ENCODE measurements around the gene EGLN3. TPM values are rescaled to one million over a fixed set of nuclear protein-coding genes. Genes with fewer than 3 reads are reported as not detected.

The EGLN3 gene
- total and polyA plus RNA-seq, 8 donors = 13.9 to 71.2 (median 26.6) TPM

DNA sequence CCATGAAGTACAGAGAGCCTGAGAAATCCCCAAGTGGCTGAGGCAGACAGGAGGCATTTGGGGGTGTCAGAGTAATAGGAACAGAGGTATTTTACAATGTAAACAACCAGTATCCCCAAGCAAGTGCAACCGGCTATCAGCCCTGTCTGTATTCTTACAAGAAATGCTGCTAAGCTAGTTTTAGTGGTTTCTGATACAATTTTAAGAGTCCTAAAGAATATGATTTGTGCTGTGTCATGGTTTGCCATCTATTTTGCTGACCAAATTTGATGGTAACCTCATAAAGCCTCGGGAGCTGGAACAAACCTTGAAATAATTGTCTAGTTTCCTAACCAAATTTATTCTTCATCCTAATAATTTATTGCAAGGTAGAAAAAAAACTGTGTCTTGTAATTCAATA, 46.7 kb upstream of the EGLN3 start:
- DNase-seq = no peak
- no peak overlapping the region for H3K27ac ChIP-seq
- WGBS, 5 donors = 67 to 76% (median 74%) methylated on average over 2 of the region's 2 CpGs
- H3K36me3 ChIP-seq = no peaks in the 10 kb centered on the region
- H3K4me1 ChIP-seq = no peaks in the 10 kb centered on the region
- no peaks in the 10 kb centered on the region for H3K9me3 ChIP-seq
- no peak overlapping the region for H3K4me3 ChIP-seq
- intact Hi-C loops (cut with DNase I; ENCODE audit: low total_unique reads) = no loop called here
- H3K27me3 ChIP-seq = no peaks in the 10 kb centered on the region
- TF ChIP-seq, protein P1, sequence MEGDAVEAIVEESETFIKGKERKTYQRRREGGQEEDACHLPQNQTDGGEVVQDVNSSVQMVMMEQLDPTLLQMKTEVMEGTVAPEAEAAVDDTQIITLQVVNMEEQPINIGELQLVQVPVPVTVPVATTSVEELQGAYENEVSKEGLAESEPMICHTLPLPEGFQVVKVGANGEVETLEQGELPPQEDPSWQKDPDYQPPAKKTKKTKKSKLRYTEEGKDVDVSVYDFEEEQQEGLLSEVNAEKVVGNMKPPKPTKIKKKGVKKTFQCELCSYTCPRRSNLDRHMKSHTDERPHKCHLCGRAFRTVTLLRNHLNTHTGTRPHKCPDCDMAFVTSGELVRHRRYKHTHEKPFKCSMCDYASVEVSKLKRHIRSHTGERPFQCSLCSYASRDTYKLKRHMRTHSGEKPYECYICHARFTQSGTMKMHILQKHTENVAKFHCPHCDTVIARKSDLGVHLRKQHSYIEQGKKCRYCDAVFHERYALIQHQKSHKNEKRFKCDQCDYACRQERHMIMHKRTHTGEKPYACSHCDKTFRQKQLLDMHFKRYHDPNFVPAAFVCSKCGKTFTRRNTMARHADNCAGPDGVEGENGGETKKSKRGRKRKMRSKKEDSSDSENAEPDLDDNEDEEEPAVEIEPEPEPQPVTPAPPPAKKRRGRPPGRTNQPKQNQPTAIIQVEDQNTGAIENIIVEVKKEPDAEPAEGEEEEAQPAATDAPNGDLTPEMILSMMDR (IDR thresholded peaks at IDR 0.05) = no peak
- TF ChIP-seq POLR2A (IDR thresholded peaks at IDR 0.05) (no peak), EP300 (IDR thresholded peaks at IDR 0.05) (no peak), POLR2AphosphoS5 (IDR thresholded peaks at IDR 0.05) (no peak)

DNA sequence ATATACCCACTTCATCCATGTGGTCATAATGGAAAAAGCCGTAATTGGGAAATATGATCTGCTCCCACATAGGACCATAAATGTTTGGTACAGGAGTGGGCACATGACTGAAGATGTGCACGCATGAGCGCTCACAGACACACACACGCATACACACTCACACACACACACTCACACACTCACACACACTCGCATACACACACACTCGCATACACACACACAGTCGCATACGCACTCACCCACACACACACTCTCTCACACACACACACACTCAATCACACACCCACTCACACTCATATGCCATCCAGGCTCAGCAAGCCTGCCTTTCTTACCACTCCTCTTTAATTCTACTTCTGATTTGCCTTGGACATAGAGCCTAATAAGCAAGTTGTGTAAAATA, 45.6 kb upstream of the EGLN3 start:
- H3K4me1 ChIP-seq = no peaks in the 10 kb centered on the region
- H3K27me3 ChIP-seq = no peaks in the 10 kb centered on the region
- no peak overlapping the region for H3K27ac ChIP-seq
- no peaks in the 10 kb centered on the region for H3K36me3 ChIP-seq
- H3K4me3 ChIP-seq = no peak overlapping the region
- 94 to 97% (median 96%) methylated on average over 8 of the region's 8 CpGs for WGBS, 5 donors
- H3K9me3 ChIP-seq = no peaks in the 10 kb centered on the region
- TF ChIP-seq POLR2A (IDR thresholded peaks at IDR 0.05) (no peak), POLR2AphosphoS5 (IDR thresholded peaks at IDR 0.05) (no peak), EP300 (IDR thresholded peaks at IDR 0.05) (no peak)
- TF ChIP-seq, protein P1 (IDR thresholded peaks at IDR 0.05) = no peak
- intact Hi-C loops (cut with DNase I; ENCODE audit: low total_unique reads) = no loop called here
- no peak for DNase-seq

DNA sequence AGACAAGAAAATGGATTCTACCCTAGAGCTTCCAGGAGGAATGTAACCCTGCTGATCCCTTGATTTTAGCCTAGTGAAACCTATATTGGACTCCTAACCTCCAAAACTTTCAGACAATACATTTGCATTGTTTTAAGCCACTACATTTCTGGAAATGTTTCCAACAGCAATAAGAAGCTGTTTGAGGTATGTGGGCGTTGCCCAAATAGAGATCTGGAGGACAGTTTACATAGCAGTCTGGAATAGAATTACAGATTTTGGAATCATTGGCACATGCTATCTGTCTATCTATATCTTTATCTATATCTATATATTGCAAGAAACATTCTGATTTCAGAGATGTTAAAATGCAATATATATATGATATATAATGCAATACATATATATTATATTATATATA, 42.4 kb upstream of the EGLN3 start:
- no peaks in the 10 kb centered on the region for H3K9me3 ChIP-seq
- peaks cover 0 to 16% (median 9%) of the 10 kb centered on the region in 4 donors for H3K4me1 ChIP-seq
- intact Hi-C loops (cut with DNase I; ENCODE audit: low total_unique reads) = no loop called here
- no peak overlapping the region for H3K4me3 ChIP-seq
- no peak for DNase-seq
- TF ChIP-seq, protein P1 (IDR thresholded peaks at IDR 0.05) = no peak
- TF ChIP-seq EP300 (IDR thresholded peaks at IDR 0.05) (no peak), POLR2A (IDR thresholded peaks at IDR 0.05) (no peak), POLR2AphosphoS5 (IDR thresholded peaks at IDR 0.05) (no peak)
- 43 to 77% (median 65%) methylated on average over 1 of the region's 1 CpG for WGBS, 5 donors
- no peak overlapping the region for H3K27ac ChIP-seq
- no peaks in the 10 kb centered on the region for H3K36me3 ChIP-seq
- no peaks in the 10 kb centered on the region for H3K27me3 ChIP-seq

DNA sequence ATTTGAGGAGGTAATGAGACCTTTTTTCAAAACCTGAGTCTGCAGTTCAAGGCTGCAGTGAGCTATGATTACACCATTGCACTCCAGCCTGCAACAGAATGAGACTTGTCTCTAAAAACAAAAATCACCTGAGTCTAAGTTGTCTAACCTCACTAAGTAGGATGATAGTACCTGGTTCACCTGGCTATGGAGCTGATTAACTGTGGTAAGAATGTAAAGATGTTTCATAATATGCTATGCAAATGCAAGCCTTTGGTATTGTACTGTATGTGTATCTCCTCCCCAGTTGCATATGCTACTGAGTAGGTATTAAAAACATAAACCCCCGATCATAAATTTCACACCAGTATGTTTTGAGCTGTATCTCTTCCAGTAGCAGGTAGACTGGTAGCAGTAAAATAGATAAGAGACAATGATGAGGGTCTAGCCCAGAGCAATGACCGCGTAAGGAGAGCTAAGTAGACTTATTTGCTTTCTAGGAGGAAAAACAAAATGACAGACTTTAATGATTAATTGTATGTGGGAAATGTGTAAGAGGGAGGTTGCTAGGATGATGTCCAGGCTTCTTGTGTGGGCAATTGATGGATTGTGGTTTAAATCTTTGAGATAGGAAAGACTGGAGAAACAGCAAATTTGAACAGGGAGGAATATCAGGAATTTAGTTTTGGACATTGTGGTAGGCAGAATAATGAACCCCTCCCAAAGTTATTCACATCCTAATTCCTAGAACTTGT, 41.6 kb upstream of the EGLN3 start:
- Histone ChIP-seq H3K4me1 (peaks cover 0 to 16% (median 9%) of the 10 kb centered on the region in 4 donors), H3K36me3 (no peaks in the 10 kb centered on the region), H3K9me3 (no peaks in the 10 kb centered on the region), H3K27me3 (no peaks in the 10 kb centered on the region), H3K27ac (no peak overlapping the region), H3K4me3 (no peak overlapping the region)
- intact Hi-C loops (cut with DNase I; ENCODE audit: low total_unique reads) = no loop called here
- WGBS, 5 donors = 78 to 85% (median 81%) methylated on average over 3 of the region's 3 CpGs
- peak in 1 of 2 donors; percentile 20 for DNase-seq
- TF ChIP-seq POLR2AphosphoS5 (IDR thresholded peaks at IDR 0.05) (no peak), EP300 (IDR thresholded peaks at IDR 0.05) (no peak), POLR2A (IDR thresholded peaks at IDR 0.05) (no peak)
- TF ChIP-seq, protein P1 (IDR thresholded peaks at IDR 0.05) = no peak
